GM19455 (cell line): ENCODE data around the gene GRAMD1A.
"Not testable (repeated sequence)": the region's sequence is repeated elsewhere in the genome, so short reads cannot be mapped to it uniquely, and the experiment has no call there.

Source experiments
- ATAC-seq: cut with Tn5 transposase; IDR thresholded peaks from one replicate; pipeline ENCODE4 v1.9.1; 2021; ENCODE audit not compliant: unreplicated experiment

GRAMD1A gene

DNA sequence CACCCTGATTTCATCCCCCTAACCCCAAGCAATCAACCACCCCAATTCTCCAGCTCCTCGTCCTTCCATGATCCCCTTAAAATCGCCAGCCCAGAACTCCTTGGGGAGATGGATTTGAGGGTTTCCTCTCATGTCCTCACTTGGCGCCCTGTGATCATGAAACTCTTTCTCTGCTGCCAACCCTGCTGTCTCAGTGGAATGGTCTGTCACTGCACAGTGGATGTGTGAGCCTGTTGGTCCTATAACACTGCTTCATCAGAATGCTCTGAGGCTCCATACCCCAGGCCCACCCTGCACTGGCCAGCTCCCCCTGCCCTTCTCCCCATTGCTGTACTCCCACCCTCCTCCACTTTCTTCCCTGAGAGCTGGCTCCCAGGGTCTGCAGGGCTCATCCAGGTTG, 23.5 kb upstream of the GRAMD1A start:
- ATAC-seq, result no peak

DNA sequence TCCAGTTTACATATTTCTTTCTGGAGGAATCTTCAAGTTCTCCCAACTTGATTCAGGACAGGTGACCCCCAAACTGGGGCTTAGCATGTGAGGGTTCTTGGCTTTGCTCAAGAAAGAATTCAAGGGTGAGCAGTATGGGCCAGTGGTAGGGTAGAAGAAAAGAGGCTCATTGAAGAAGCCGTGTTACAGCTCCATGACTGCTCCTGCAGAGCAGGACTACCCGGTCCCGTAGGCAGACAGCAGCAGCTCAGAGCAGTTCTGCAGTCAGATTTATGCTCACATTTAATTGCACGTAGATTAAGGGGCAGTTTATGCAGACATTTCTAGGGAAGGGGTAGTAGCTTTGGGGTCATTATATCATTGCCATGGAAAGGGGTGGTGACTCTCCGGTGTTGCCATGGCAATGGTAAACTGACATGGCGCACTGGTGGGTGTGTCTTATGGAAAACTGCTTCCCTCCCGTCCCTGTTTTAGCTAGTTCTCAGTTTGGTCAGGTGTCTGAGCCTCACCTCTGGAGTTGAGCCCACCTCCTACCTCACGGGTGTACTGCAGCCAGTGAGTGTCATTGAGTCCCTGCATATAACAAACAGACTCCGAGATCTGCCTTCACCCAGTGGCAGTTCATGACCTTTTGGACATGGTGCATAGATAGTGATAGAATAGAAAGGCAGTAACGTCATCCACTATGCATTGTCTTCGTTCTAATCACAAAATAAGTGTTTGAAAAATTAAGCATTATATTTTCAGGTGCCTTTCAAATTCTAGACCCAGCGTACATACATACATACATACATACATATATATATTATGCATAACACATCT, 20.1 kb upstream of the GRAMD1A start:
- ATAC-seq, result no peak

- ATAC-seq, result no peak
Observed at GRCh38 chr19:34982275-34982674, 17.8 kb upstream of the GRAMD1A start.

GRCh38 chr19:34983786-34984185, 16.3 kb upstream of the GRAMD1A start:
- ATAC-seq, result no peak

GRCh38 chr19:34984287-34984686, 15.8 kb upstream of the GRAMD1A start:
- ATAC-seq, result no peak

- no peak for ATAC-seq
Observed at GRCh38 chr19:34985249-34986022, 14.7 kb upstream of the GRAMD1A start.

GRCh38 chr19:34988119-34988518, 12.0 kb upstream of the GRAMD1A start:
- no peak for ATAC-seq

DNA sequence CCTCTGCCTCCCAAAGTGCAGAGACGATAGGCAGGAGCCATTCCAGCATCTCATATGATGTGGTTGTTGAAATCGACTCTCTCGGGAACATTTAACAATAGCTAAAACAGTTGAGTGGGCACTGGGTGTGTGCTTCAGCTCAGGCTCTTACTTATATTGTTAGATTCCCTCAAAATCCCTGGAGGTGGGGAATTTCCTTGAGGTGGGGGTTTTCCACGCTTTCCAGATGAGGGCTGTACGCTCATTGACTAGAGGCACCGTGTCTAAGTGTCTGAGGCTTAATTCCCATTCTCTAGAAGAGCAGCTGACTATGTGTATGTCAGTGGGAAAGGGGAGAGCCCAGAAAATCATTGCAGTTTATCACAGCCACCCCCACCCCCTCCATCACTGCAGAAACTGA, 10.8 kb upstream of the GRAMD1A start:
- ATAC-seq, result no peak

GRCh38 chr19:34990578-34991192, 9.4 kb upstream of the GRAMD1A start:
- no peak for ATAC-seq

DNA sequence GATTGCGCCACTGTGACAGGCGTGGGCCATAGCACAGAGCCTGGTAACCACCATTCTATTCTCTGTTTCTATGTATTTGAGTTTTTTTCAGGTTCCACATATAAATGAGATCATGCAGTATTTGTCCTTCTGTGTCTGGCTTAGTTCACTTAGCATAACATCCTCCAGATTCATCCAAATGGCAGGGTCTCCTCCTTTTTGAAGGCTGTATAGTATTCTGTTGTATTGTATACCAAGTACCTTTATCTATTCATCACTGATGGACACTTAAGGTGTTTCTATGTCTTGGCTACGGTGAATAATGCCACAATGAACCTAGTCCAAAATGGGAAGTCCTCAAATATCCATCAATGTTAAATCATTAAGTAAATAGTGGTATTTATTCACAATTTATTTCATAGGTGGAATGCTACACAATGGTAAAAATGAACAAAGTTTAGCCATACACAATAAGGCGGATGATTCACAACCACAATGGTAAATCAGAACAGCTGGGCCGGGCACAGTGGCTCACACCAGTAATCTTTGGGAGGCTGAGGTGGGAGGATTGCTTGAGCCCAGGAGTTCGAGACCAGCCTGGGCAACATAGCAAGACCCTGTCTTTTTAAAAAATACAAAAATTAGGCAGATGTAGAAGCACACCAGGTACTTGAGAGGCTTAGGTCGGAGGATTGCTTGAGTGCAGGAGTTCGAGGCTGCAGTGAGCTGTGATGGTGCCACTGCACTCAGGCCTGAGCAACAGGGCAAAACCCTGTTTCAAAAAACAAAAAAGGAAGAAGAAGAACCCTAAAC, 8.4 kb upstream of the GRAMD1A start:
- no peak for ATAC-seq

- ATAC-seq, result not testable (repeated sequence)
Observed at GRCh38 chr19:34992582-34992981, 7.5 kb upstream of the GRAMD1A start.

- no peak for ATAC-seq
Observed at GRCh38 chr19:34994286-34994642, 5.9 kb upstream of the GRAMD1A start.

GRCh38 chr19:34994643-34995541, 5.2 kb upstream of the GRAMD1A start:
- ATAC-seq, result no peak

DNA sequence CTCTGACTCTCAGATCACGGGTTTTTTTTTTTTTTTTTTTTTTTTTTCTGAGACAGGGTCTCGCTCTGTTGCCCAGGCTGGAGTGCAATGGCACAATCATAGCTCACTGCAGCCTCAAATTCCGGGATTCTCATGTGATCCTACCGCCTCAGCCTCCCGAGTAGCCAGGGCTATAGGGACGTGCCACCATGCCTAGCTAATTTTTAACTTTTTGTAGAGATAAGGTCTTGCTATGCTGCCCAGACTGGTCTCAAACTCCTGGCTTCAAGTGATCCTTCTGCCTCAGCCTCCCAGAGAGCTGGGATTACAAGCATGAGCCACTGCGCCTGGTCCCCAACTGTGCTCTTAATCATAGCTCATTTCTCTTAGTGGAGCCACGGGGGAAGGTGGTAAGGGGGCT, 4.6 kb upstream of the GRAMD1A start:
- no peak for ATAC-seq

DNA sequence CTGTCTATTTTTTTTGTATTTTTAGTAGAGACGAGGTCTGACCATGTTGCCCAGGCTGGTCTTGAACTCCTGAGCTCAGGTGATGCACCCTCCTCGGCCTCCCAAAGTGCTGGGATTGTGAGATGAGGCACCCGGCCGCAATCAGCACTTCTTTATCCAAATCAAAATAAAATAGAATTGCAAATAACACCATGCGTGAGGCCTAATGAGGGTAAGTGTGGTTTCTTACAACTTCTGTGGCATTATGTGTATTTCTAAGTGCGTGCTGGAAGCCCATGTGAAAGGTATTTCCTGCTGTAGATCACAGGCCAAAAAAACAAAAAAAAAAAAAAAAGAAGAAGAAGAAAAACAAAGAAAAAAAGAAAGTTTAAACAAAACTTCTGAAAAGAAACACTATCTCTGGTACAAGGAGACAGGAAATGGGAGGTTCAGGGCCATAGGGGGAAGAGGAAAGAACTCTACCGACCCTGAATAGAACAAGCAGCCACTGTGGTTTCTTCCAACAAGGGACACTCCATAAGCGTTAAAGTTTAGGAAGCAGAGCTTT, 3.0 kb upstream of the GRAMD1A start:
- ATAC-seq, result no peak

DNA sequence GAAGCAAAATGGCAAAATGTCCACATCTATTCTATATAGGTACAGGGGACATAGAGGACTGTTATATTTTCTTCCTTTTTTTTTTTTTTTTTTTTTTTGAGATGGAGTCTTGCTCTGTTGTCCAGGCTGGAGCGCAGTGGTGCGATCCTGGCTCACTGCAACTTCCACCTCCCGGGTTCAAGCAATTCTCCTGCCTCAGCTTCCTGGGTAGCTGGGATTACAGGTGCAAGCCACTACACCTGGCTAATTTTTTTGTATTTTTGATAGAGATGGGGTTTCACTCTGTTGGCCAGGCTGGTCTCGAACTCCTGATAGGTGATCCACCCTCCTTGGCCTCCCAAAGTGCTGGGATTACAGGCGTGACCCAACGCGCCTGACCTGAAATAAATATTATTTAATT, 1.9 kb upstream of the GRAMD1A start:
- not testable (repeated sequence) for ATAC-seq

DNA sequence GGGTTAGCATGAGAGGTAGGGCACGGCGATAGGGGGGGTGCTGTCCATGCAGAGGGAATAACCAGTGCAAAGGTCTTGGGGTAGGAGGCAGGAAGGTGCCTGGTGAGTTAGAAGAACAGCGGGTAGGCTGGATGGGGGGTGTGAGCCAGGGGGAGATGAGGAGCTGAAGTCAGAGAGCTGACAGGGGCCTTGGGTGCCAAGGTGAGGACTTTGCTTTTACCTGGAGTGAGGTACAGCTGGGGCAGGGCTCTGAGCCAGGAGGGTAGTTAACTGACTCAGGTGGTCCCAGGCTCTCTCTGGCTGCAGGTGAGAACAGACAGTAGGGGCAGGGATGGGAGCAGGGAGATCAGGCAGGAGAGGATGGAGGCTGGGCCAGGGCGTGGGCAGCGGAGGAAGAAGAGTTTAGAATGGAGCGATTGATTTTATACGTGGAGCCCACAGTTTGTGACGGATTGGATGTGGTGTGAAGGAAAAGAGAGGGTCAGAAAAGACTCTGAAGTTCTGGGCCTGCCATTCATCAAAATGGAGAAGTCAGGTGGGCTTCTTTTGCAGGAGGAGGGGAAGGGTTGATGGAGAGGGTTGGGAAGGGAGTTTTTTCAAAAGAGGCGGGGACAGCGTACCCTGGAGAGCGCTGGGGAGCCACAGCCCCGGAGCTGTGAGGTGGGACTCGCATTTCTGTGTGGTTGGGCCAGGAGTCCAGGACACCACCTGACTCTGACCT, 1.2 kb upstream of the GRAMD1A start:
- ATAC-seq, result no peak

DNA sequence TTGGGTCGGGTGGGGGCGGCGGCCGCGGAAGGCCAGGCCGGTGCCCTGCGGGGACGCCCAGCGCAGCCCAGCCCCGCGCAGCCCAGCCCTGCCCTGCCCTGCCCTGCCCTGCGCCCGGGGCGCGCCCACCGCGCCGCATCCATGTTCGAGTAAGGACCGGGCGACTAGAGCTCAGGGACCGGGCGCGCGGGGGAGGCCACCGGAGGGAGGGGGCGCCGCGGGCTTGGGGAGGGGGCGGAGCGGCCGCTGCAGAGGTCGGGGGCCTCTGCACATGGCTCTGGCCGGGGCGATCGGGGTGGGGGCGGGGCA, 169 bp downstream of the GRAMD1A start:
- no peak for ATAC-seq
